HCT116 (cell line): ENCODE results near the gene FOXA1. TPM values are rescaled to one million over a fixed set of nuclear protein-coding genes. Genes with fewer than 3 reads are reported as not detected.

ENCODE experiments used
- ATAC-seq: fragments of 200-7000 bp; cut with Tn5 transposase; 2 replicates; pipeline ENCODE4 v1.9.1; 2020; ENCODE audit warnings: mild to moderate bottlenecking, moderate library complexity
- BruUV-seq: library from RNA; stranded (reverse); fragments of 400-500 nt; replicated peaks from 2 replicates; lab custom pipeline; 2021; lab: Mats Ljungman, UMichigan
- CTCF ChIA-PET: fragments of 300-600 bp; sonication (Branson Sonifier 250); formaldehyde crosslinking; loops from one replicate; lab custom pipeline; 2021; ENCODE audit warnings: antibody characterized with exemption; lab: Charles Lee
- POLR2A ChIA-PET: fragments of 300-600, 350-600 bp; sonication (Branson Sonifier 250); formaldehyde crosslinking; loops from one replicate; lab custom pipeline; 2021; ENCODE audit warnings: antibody characterized with exemption; lab: Charles Lee
- RAD21 ChIA-PET, 2 experiments: fragments of 300-600 bp; sonication (Branson Sonifier 250); formaldehyde crosslinking; loops; one replicate each; lab custom pipeline; 2023; ENCODE audit warnings: low total read pairs in 2 of 2; ENCODE audit not compliant: uncharacterized antibody in 2 of 2, unreplicated experiment in 2 of 2, low non-redundant PET in 1 of 2; lab: Charles Lee
- DNase-seq: peaks from one replicate; pipeline ENCODE4 v3.0.0-alpha.2; 2010; ENCODE audit warnings: low read depth, low spot score
- H2AFZ ChIP-seq: fragments of 200-600 bp; shearing (Covaris generic), sonication (generic); 2 replicates; pipeline ENCODE4 v1.6.1; 2017; ENCODE audit warnings: low read depth, mixed run types, mixed read lengths, antibody characterized with exemption, low read length; ENCODE audit not compliant: poor library complexity, severe bottlenecking
- H3K27ac ChIP-seq: 2 replicates; pipeline ENCODE4 v1.5.1; 2012; ENCODE audit warnings: low read depth, low read length
- H3K27me3 ChIP-seq: fragments of 200-600 bp; sonication (generic); 2 replicates; pipeline ENCODE4 v1.6.1; 2016; ENCODE audit warnings: mixed run types, low read length, mixed read lengths; ENCODE audit not compliant: insufficient read depth
- H3K36me3 ChIP-seq, 2 experiments: fragments of 200-500 bp in 1 of 2; fragments of 200-600 bp in 1 of 2; sonication (Bioruptor generic) in 1 of 2; sonication (generic) in 1 of 2; 2 replicates each; pipeline versions ENCODE4 v1.5.1 to v1.6.1; 2014 to 2016; ENCODE audit warnings: low read length in 2 of 2, inconsistent platforms in 1 of 2, mixed read lengths in 1 of 2, mixed run types in 1 of 2; ENCODE audit not compliant: insufficient read depth in 2 of 2, control insufficient read depth in 1 of 2
- H3K4me1 ChIP-seq, 2 experiments: fragments of 200-600 bp in 1 of 2; sonication (generic) in 1 of 2; 2 replicates each; pipeline versions ENCODE4 v1.5.1 to v1.6.1; 2012 to 2017; ENCODE audit warnings: low read length in 2 of 2, inconsistent platforms in 1 of 2, mild to moderate bottlenecking in 1 of 2, mixed read lengths in 1 of 2, mixed run types in 1 of 2, moderate library complexity in 1 of 2; ENCODE audit not compliant: insufficient read depth in 2 of 2, control insufficient read depth in 1 of 2
- H3K4me2 ChIP-seq: fragments of 200-600 bp; sonication (generic); 2 replicates; pipeline ENCODE4 v1.6.1; 2017; ENCODE audit warnings: mixed run types, low read length, mixed read lengths
- H3K4me3 ChIP-seq, 2 experiments: fragments of 200-600 bp in 1 of 2; sonication (generic) in 1 of 2; replicated peaks in 1 of 2; 2 replicates each; pipeline ENCODE4 v1.5.1; 2011 to 2016; ENCODE audit warnings: low read length in 2 of 2, control low read depth in 1 of 2, low read depth in 1 of 2, mild to moderate bottlenecking in 1 of 2, mixed read lengths in 1 of 2, mixed run types in 1 of 2
- H3K79me2 ChIP-seq: fragments of 200-600 bp; sonication (generic); 2 replicates; pipeline ENCODE4 v1.6.1; 2017; ENCODE audit warnings: mild to moderate bottlenecking, mixed run types, low read length, moderate library complexity, mixed read lengths; ENCODE audit not compliant: insufficient read depth
- H3K9ac ChIP-seq: fragments of 200-600 bp; sonication (generic); 2 replicates; pipeline ENCODE4 v1.6.1; 2016; ENCODE audit warnings: low read length, mixed read lengths
- H3K9me2 ChIP-seq: fragments of 200-600 bp; sonication (generic), shearing (Covaris generic); 2 replicates; pipeline ENCODE4 v1.6.1; 2017; ENCODE audit warnings: mixed run types, mild to moderate bottlenecking, moderate library complexity; ENCODE audit not compliant: insufficient read depth
- H3K9me3 ChIP-seq, 2 experiments: fragments of 200-500 bp in 1 of 2; fragments of 200-600 bp in 1 of 2; sonication (Bioruptor generic) in 1 of 2; sonication (generic) in 1 of 2; 2 replicates each; pipeline ENCODE4 v1.6.1; 2014 to 2017; ENCODE audit warnings: low read length in 2 of 2, mixed read lengths in 2 of 2, inconsistent platforms in 1 of 2, low read depth in 1 of 2, mild to moderate bottlenecking in 1 of 2, mixed run types in 1 of 2, moderate library complexity in 1 of 2; ENCODE audit not compliant: control insufficient read depth in 1 of 2, insufficient read depth in 1 of 2
- H4K20me1 ChIP-seq: fragments of 200-600 bp; sonication (generic), shearing (Covaris generic); 2 replicates; pipeline ENCODE4 v1.6.1; 2017; ENCODE audit warnings: mixed run types, mild to moderate bottlenecking, moderate library complexity; ENCODE audit not compliant: insufficient read depth
- CBX3 ChIP-seq: IDR thresholded peaks from 2 replicates; pipeline ENCODE4 v1.6.1; 2012; ENCODE audit warnings: low read depth
- CEBPB ChIP-seq: IDR thresholded peaks from 2 replicates; pipeline ENCODE4 v1.6.1; 2012; ENCODE audit warnings: low read depth
- EGR1 ChIP-seq: IDR thresholded peaks from 2 replicates; pipeline ENCODE4 v1.6.1; 2012; ENCODE audit warnings: low read depth
- ELF1 ChIP-seq: IDR thresholded peaks from 2 replicates; pipeline ENCODE4 v1.6.1; 2012; ENCODE audit warnings: low read depth, borderline replicate concordance
- EZH2 ChIP-seq: fragments of 200-600 bp; sonication (generic); IDR thresholded peaks from 2 replicates; pipeline ENCODE4 v1.6.1; 2017; ENCODE audit warnings: antibody characterized with exemption, mixed run types
- EZH2phosphoT487 ChIP-seq: fragments of 200-600 bp; IDR thresholded peaks from 2 replicates; pipeline ENCODE4 v1.6.1; 2018; ENCODE audit warnings: antibody characterized with exemption, borderline replicate concordance
- FOSL1 ChIP-seq: IDR thresholded peaks from 2 replicates; pipeline ENCODE4 v1.6.1; 2012; ENCODE audit warnings: low read depth
- JUND ChIP-seq: IDR thresholded peaks from 2 replicates; pipeline ENCODE4 v1.6.1; 2012
- POLR2AphosphoS5 ChIP-seq: IDR thresholded peaks from 2 replicates; pipeline ENCODE4 v1.6.1; 2011; ENCODE audit warnings: mild to moderate bottlenecking, low read depth, low read length, moderate library complexity
- RAD21 ChIP-seq: IDR thresholded peaks from 2 replicates; pipeline ENCODE4 v1.6.1; 2012; ENCODE audit warnings: low read depth, mild to moderate bottlenecking
- SP1 ChIP-seq: IDR thresholded peaks from 2 replicates; pipeline ENCODE4 v1.6.1; 2012; ENCODE audit warnings: low read depth
- SRF ChIP-seq: IDR thresholded peaks from 2 replicates; pipeline ENCODE4 v1.6.1; 2012; ENCODE audit warnings: low read depth
- TCF7L2 ChIP-seq: IDR thresholded peaks from 2 replicates; pipeline ENCODE4 v1.7.0; 2011; ENCODE audit warnings: borderline replicate concordance, inconsistent platforms; ENCODE audit not compliant: insufficient read depth, insufficient read length; ENCODE audit errors: extremely low read depth
- YY1 ChIP-seq: IDR thresholded peaks from 2 replicates; pipeline ENCODE4 v1.6.1; 2011; ENCODE audit warnings: low read length, low read depth, moderate library complexity, mild to moderate bottlenecking; ENCODE audit not compliant: insufficient replicate concordance; ENCODE audit errors: extremely low read depth
- ZFX ChIP-seq: fragments of 450-650 bp; IDR thresholded peaks from 2 replicates; pipeline ENCODE4 v1.6.1; 2017
- intact Hi-C: fragments of 100-400 bp; cut with micrococcal nuclease; formaldehyde crosslinking; loops from 2 replicates; pipeline ENCODE4 v1.10.0; 2022
- total RNA-seq: library from RNA; stranded (reverse); gene quantifications from one replicate; pipeline ENCODE4 v1.2.1, GENCODE V29; 2021; ENCODE audit not compliant: unreplicated experiment
- TF ChIP-seq, protein P1 (sequence below), 3 experiments: fragments of 200-600 bp in 1 of 3; sonication (generic) in 1 of 3; IDR thresholded peaks in 2 of 3; conservative IDR thresholded peaks in 1 of 3; 2 replicates each; pipeline ENCODE4 v1.5.1; 2012 to 2017; ENCODE audit warnings: low read depth in 2 of 3, low read length in 2 of 3, antibody characterized with exemption in 1 of 3, borderline replicate concordance in 1 of 3, control low read depth in 1 of 3, mild to moderate bottlenecking in 1 of 3, mixed read lengths in 1 of 3, mixed run types in 1 of 3, moderate library complexity in 1 of 3; ENCODE audit not compliant: insufficient read depth in 1 of 3
- TF ChIP-seq, protein P2 (sequence below): IDR thresholded peaks from 2 replicates; pipeline ENCODE4 v1.6.1; 2011; ENCODE audit warnings: mild to moderate bottlenecking, low read length, moderate library complexity; ENCODE audit not compliant: insufficient replicate concordance; ENCODE audit errors: extremely low read depth
- TF ChIP-seq, protein P3 (sequence below): IDR thresholded peaks from 2 replicates; pipeline ENCODE4 v1.6.1; 2012

FOXA1 gene
- total RNA-seq, 1 experiment from 2014 or later, result 1.3 TPM

DNA sequence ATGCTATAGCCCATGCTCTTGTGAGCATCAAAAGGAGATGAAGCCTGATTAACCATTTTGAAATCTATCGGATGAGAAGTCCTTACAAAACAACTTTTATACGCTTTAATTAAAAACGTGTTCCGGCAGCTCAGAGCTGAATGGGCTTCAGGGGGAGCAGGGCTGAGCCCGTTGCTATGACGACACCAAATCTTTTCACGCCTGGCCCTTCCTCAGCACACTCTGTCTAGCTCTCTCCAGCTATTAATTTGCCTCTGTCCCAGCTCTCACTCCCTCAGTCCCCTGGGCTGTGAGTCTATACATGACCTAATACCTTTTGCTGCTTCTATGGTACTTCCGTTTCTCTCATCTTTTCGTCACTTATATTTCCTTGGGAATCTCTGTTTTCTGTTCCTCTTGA is 15.8 kb downstream of the FOXA1 start:
- intact Hi-C loops, result no loop called here
- ATAC-seq, result no peak
- Histone ChIP-seq H3K4me3 (no peak overlapping the region), H3K4me1 (peaks cover 5 to 20% of the 10 kb centered on the region in 2 experiments; a peak in 3 of 4 replicates), H3K9me2 (no peaks in the 10 kb centered on the region), H3K79me2 (no peaks in the 10 kb centered on the region), H3K27ac (no peak overlapping the region), H4K20me1 (no peaks in the 10 kb centered on the region), H3K36me3 (no peaks in the 10 kb centered on the region), H2AFZ (no peak overlapping the region), H3K4me2 (no peak overlapping the region), H3K9ac (no peak overlapping the region), H3K9me3 (no peaks in the 10 kb centered on the region), H3K27me3 (no peaks in the 10 kb centered on the region)
- ChIA-PET CTCF (no interaction called here), POLR2A (no interaction called here), RAD21 (no interaction called here)
- no peak for DNase-seq
- BruUV-seq, result no TSS peak
- TF ChIP-seq CEBPB (no peak), ELF1 (no peak), SP1 (no peak), EGR1 (no peak), YY1 (no peak), SRF (no peak), RAD21 (no peak), JUND (no peak), EZH2 (no peak), FOSL1 (no peak), CBX3 (no peak), TCF7L2 (no peak), POLR2AphosphoS5 (no peak), EZH2phosphoT487 (no peak), ZFX (no peak)
- TF ChIP-seq, protein P1, sequence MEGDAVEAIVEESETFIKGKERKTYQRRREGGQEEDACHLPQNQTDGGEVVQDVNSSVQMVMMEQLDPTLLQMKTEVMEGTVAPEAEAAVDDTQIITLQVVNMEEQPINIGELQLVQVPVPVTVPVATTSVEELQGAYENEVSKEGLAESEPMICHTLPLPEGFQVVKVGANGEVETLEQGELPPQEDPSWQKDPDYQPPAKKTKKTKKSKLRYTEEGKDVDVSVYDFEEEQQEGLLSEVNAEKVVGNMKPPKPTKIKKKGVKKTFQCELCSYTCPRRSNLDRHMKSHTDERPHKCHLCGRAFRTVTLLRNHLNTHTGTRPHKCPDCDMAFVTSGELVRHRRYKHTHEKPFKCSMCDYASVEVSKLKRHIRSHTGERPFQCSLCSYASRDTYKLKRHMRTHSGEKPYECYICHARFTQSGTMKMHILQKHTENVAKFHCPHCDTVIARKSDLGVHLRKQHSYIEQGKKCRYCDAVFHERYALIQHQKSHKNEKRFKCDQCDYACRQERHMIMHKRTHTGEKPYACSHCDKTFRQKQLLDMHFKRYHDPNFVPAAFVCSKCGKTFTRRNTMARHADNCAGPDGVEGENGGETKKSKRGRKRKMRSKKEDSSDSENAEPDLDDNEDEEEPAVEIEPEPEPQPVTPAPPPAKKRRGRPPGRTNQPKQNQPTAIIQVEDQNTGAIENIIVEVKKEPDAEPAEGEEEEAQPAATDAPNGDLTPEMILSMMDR (IDR thresholded peaks at IDR 0.05 in 2 of 3, conservative IDR thresholded peaks at IDR 0.05 in 1 of 3; ENCODE audit: borderline replicate concordance in 1 of 3, insufficient read depth in 1 of 3, low read depth in 2 of 3, low read length in 2 of 3), result no peak
- TF ChIP-seq, protein P2, sequence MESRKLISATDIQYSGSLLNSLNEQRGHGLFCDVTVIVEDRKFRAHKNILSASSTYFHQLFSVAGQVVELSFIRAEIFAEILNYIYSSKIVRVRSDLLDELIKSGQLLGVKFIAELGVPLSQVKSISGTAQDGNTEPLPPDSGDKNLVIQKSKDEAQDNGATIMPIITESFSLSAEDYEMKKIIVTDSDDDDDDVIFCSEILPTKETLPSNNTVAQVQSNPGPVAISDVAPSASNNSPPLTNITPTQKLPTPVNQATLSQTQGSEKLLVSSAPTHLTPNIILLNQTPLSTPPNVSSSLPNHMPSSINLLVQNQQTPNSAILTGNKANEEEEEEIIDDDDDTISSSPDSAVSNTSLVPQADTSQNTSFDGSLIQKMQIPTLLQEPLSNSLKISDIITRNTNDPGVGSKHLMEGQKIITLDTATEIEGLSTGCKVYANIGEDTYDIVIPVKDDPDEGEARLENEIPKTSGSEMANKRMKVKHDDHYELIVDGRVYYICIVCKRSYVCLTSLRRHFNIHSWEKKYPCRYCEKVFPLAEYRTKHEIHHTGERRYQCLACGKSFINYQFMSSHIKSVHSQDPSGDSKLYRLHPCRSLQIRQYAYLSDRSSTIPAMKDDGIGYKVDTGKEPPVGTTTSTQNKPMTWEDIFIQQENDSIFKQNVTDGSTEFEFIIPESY, result no peak
- TF ChIP-seq, protein P3, sequence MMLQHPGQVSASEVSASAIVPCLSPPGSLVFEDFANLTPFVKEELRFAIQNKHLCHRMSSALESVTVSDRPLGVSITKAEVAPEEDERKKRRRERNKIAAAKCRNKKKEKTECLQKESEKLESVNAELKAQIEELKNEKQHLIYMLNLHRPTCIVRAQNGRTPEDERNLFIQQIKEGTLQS, result no peak
